Measurements from ENCODE around the gene TMEM116.

- no peak for TF ChIP-seq CTCF (IDR thresholded peaks at IDR 0.05)
- no peak for TF ChIP-seq REST (IDR thresholded peaks at IDR 0.05; ENCODE audit: insufficient read depth in 1 of 2, low read depth in 2 of 2, low read length in 1 of 2)
- no peak for TF ChIP-seq TCF7L2 (IDR thresholded peaks at IDR 0.05; ENCODE audit: low read depth, low read length)
- no peak for TF ChIP-seq POLR2AphosphoS5 (IDR thresholded peaks at IDR 0.05; ENCODE audit: low read depth, low read length)
Observed at GRCh38 chr12:111984820-111985219, 28.1 kb downstream of the TMEM116 start.
